NB4 (cell line): Measurements from ENCODE around the gene CDKN3.

Source experiments
- CTCF ChIP-seq: IDR thresholded peaks from one replicate; pipeline ENCODE4 v1.5.1; 2012; ENCODE audit warnings: low read depth, low read length
- MYC ChIP-seq: IDR thresholded peaks from 2 replicates; pipeline ENCODE4 v1.6.1; 2011; ENCODE audit warnings: low read depth, low read length
- POLR2A ChIP-seq: IDR thresholded peaks from 2 replicates; pipeline ENCODE4 v1.6.1; 2011; ENCODE audit warnings: mild to moderate bottlenecking; ENCODE audit not compliant: insufficient read length; ENCODE audit errors: extremely low read depth

- no peak for TF ChIP-seq CTCF
- TF ChIP-seq POLR2A: no peak
- TF ChIP-seq MYC: no peak
Measured at GRCh38 chr14:54377501-54377900, 19.3 kb upstream of the CDKN3 start.
